Activated CD4-positive, CD25-positive, alpha-beta regulatory T cell treated with anti-CD3 and anti-CD28 coated beads, Interleukin-2, amount 50 U/mL, for 16 hours (primary cell): ENCODE data around the gene KIF26B.

Source experiments
- DNase-seq: peaks from one replicate; pipeline ENCODE4 v3.0.0-alpha.2; 2020; ENCODE audit warnings: low read depth, low spot score

KIF26B gene

GRCh38 chr1:245463392-245464165, 308.8 kb downstream of the KIF26B start:
- no peak for DNase-seq

- no peak for DNase-seq
Measured at GRCh38 chr1:245464290-245464689, 309.5 kb downstream of the KIF26B start.

GRCh38 chr1:245465666-245466065, 310.9 kb downstream of the KIF26B start:
- no peak for DNase-seq

GRCh38 chr1:245466261-245466660, 311.5 kb downstream of the KIF26B start:
- no peak for DNase-seq

- no peak for DNase-seq
Measured at GRCh38 chr1:245467804-245468203, 313.0 kb downstream of the KIF26B start.

- no peak for DNase-seq
Measured at GRCh38 chr1:245469006-245469405, 314.2 kb downstream of the KIF26B start.

- DNase-seq = no peak
Measured at GRCh38 chr1:245469734-245470133, 314.9 kb downstream of the KIF26B start.

GRCh38 chr1:245475126-245475525, 320.3 kb downstream of the KIF26B start:
- no peak for DNase-seq

GRCh38 chr1:245475961-245476516, 321.3 kb downstream of the KIF26B start:
- no peak for DNase-seq

- no peak for DNase-seq
Measured at GRCh38 chr1:245477941-245478340, 323.2 kb downstream of the KIF26B start.

GRCh38 chr1:245480393-245481120, 325.8 kb downstream of the KIF26B start:
- DNase-seq = no peak

GRCh38 chr1:245481261-245481660, 326.5 kb downstream of the KIF26B start:
- DNase-seq = no peak

- DNase-seq = no peak
Measured at GRCh38 chr1:245483247-245483646, 328.5 kb downstream of the KIF26B start.

GRCh38 chr1:245484176-245484575, 329.4 kb downstream of the KIF26B start:
- no peak for DNase-seq

- DNase-seq = no peak
Measured at GRCh38 chr1:245485996-245486395, 331.2 kb downstream of the KIF26B start.

GRCh38 chr1:245486775-245487470, 332.1 kb downstream of the KIF26B start:
- no peak for DNase-seq

- no peak for DNase-seq
Measured at GRCh38 chr1:245488346-245489129, 333.8 kb downstream of the KIF26B start.

GRCh38 chr1:245489838-245490237, 335.1 kb downstream of the KIF26B start:
- no peak for DNase-seq

- DNase-seq = no peak
Measured at GRCh38 chr1:245493029-245493428, 338.2 kb downstream of the KIF26B start.

- no peak for DNase-seq
Measured at GRCh38 chr1:245495681-245496080, 340.9 kb downstream of the KIF26B start.

- DNase-seq = no peak
Measured at GRCh38 chr1:245500546-245500945, 345.8 kb downstream of the KIF26B start.
